HG03558 (cell line): ENCODE measurements around the gene LRPPRC.

Source experiments
- ATAC-seq: cut with Tn5 transposase; IDR thresholded peaks from one replicate; pipeline ENCODE4 v1.9.1; 2021; ENCODE audit warnings: moderate number of reproducible peaks; ENCODE audit not compliant: unreplicated experiment; ENCODE audit errors: extremely low read depth

The LRPPRC gene

GRCh38 chr2:43837831-43838559 lies 157.8 kb downstream of the LRPPRC start:
- no peak for ATAC-seq

- no peak for ATAC-seq
Observed at GRCh38 chr2:43837033-43837432, 158.8 kb downstream of the LRPPRC start.
